Sigmoid colon (tissue), 4 donors: ENCODE results near the gene MEIS1.

Experiments used
- CTCF ChIP-seq, 4 experiments: fragments of 450-650 bp in 3 of 4; fragments of 200-600 bp in 1 of 4; IDR thresholded peaks; one replicate each; pipeline ENCODE4 v1.5.1; 2016 to 2019; ENCODE audit warnings: antibody characterized with exemption in 4 of 4, mild to moderate bottlenecking in 3 of 4, moderate library complexity in 2 of 4
- EP300 ChIP-seq, 4 donors: sonication (generic); formaldehyde crosslinking; IDR thresholded peaks; one replicate each; pipeline ENCODE4 v1.6.1; 2017; ENCODE audit warnings: antibody characterized with exemption in 4 of 4
- POLR2A ChIP-seq, 2 donors: fragments of 450-650 bp; IDR thresholded peaks; one replicate each; pipeline ENCODE4 v1.6.1; 2016; ENCODE audit warnings: antibody characterized with exemption in 2 of 2, mild to moderate bottlenecking in 2 of 2, moderate library complexity in 2 of 2
- POLR2AphosphoS5 ChIP-seq, 4 donors: sonication (generic); formaldehyde crosslinking; IDR thresholded peaks; one replicate each; pipeline ENCODE4 v1.6.1; 2017; ENCODE audit warnings: antibody characterized with exemption in 4 of 4

- TF ChIP-seq POLR2A (IDR thresholded peaks at IDR 0.05), result no peak
- TF ChIP-seq CTCF (IDR thresholded peaks at IDR 0.05), result no peak
- no peak for TF ChIP-seq POLR2AphosphoS5 (IDR thresholded peaks at IDR 0.05)
- no peak for TF ChIP-seq EP300 (IDR thresholded peaks at IDR 0.05)
Observed at GRCh38 chr2:66389651-66390131, 45.2 kb upstream of the MEIS1 start.
